Ectodermal cell (in vitro differentiated cells): ENCODE data around the gene FYB2. TPM values are rescaled to one million over a fixed set of nuclear protein-coding genes. Genes with fewer than 3 reads are reported as not detected.

ENCODE experiments used
- H3K27ac ChIP-seq: 2 replicates; pipeline ENCODE4 v1.7.0; 2013; ENCODE audit warnings: mild to moderate bottlenecking, low read depth, low read length; ENCODE audit not compliant: insufficient read depth, poor library complexity, severe bottlenecking
- H3K27me3 ChIP-seq: 2 replicates; pipeline ENCODE4 v1.7.0; 2013; ENCODE audit warnings: mild to moderate bottlenecking, low read length; ENCODE audit not compliant: insufficient read depth, control insufficient read depth, poor library complexity, severe bottlenecking
- H3K36me3 ChIP-seq: one replicate; pipeline ENCODE4 v1.7.0; 2013; ENCODE audit warnings: low read length; ENCODE audit not compliant: control insufficient read depth, insufficient read depth
- H3K4me1 ChIP-seq: one replicate; pipeline ENCODE4 v1.7.0; 2013; ENCODE audit warnings: low read length; ENCODE audit not compliant: control insufficient read depth, insufficient read depth
- H3K4me3 ChIP-seq: 2 replicates; pipeline ENCODE4 v1.7.0; 2013; ENCODE audit warnings: low read depth, low read length, control low read depth; ENCODE audit not compliant: insufficient read depth
- H3K9me3 ChIP-seq: 2 replicates; pipeline ENCODE4 v1.7.0; 2013; ENCODE audit warnings: mild to moderate bottlenecking, low read length, moderate library complexity; ENCODE audit not compliant: control insufficient read depth
- WGBS, 2 experiments: methylation state at CpG; one replicate each; pipeline ENCODE4 v1.1.7; 2013; ENCODE audit warnings: missing lambda C conversion rate in 2 of 2; 5-methylcytosine and 5-hydroxymethylcytosine counted together
- polyA plus RNA-seq, 4 experiments: library from polyadenylated mRNA; stranded (reverse); fragments of 50-300 nt; gene quantifications; one replicate each; pipeline ENCODE4 v1.2.3, GENCODE V29; 2013

FYB2 gene, protein sequence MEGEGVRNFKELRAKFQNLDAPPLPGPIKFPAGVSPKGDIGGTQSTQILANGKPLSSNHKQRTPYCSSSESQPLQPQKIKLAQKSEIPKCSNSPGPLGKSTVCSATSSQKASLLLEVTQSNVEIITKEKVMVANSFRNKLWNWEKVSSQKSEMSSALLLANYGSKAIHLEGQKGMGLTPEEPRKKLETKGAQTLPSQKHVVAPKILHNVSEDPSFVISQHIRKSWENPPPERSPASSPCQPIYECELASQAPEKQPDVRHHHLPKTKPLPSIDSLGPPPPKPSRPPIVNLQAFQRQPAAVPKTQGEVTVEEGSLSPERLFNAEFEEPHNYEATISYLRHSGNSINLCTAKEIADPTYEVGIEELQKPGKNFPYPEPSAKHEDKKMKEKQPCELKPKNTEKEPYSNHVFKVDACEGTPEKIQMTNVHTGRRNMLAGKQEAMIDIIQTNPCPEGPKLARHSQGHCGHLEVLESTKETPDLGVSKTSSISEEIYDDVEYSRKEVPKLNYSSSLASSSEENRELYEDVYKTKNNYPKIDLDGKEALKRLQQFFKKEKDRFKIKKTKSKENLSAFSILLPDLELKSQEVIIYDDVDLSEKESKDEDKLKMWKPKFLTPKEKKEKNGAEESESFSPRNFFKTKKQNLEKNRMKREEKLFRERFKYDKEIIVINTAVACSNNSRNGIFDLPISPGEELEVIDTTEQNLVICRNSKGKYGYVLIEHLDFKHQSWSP
- polyA plus RNA-seq (2013, experiment 1 of 4): 0.98 TPM
- polyA plus RNA-seq (2013, experiment 2 of 4): 3.2 TPM
- polyA plus RNA-seq (2013, experiment 3 of 4): 1.9 TPM
- 1.8 TPM for polyA plus RNA-seq (2013, experiment 4 of 4)

DNA sequence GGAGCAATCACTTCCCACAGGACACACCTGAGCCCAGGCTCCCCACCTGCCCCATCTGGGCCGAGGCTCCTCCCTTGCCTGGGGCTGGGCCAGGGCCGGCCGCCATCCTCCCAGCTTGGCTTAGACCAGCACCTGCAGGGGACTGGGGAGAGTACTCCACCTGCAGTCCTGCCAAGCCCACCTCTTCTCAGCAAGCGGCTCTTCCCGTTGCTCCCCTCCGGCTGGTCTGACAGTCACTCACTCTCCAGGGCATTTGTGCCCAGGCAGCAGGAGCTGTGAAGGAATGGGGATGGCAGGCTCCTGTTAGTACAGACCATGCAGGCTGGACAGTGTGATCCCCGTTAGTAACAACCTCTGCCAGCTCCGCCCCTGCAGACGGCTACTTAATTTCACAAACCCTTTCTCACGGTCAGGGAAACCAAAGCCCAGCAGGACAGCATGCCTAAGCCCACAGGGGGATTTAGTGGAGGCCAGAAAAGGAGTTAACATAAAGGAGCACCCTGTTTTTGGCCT is at the start of gene FYB2:
Gene FYB2 (minus strand): TSS at position 18 of the 513 bp plus-strand sequence. CDS start 114 bp downstream, outside the sequence.
- no peaks in the 10 kb centered on the region for H3K36me3 ChIP-seq
- WGBS, 2 experiments: 15 to 24% methylated on average over 10 of the region's 10 CpGs
- H3K27me3 ChIP-seq: no peaks in the 10 kb centered on the region
- peaks cover 18% of the 10 kb centered on the region for H3K4me1 ChIP-seq
- peak within 1 kb of the TSS; percentile 11 for H3K4me3 ChIP-seq
- no peak within 1 kb of the TSS for H3K27ac ChIP-seq
- no peaks in the 10 kb centered on the region for H3K9me3 ChIP-seq

DNA sequence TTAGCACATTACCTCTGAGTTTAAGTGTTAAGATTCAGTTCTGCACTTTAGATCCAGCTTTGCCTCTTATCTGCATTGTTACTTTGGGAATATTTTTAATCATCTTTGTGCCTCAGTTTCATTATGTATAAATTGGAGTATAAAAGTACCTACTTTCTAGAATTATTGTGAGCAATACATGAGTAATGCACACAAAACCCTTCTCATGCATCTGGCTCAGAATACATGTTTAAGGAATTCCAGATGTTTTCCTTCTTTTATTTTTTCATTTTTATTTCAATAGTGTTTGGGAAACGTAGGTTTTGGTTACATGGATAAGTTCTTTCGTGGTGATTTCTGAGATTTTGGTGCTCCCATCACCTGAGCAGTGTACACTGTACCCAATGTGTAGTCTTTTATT is 49.6 kb upstream of the FYB2 start:
- H3K27ac ChIP-seq: no peak overlapping the region

DNA sequence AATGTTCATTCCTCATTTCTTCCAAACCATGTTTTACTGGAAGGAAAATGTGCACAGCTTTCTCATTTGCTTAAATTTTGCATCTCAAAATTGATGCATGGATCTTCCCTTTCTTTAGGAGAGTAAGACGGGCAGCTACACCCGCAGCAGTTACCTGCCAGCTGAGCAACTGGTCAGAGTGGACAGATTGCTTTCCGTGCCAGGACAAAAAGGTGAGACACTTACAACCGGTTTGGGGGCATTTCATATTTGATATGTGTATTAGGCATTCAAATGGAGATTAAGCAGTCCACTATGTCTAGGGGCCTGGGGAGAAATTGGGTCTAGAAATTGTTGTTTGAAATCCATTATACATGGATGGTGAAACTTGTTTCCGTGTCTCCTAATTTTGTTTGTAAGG is 48.3 kb upstream of the FYB2 start:
- no peaks in the 10 kb centered on the region for H3K36me3 ChIP-seq
- 90 to 91% methylated on average over 5 of the region's 5 CpGs for WGBS, 2 experiments
- H3K4me3 ChIP-seq: no peak overlapping the region
- no peaks in the 10 kb centered on the region for H3K27me3 ChIP-seq
- no peaks in the 10 kb centered on the region for H3K4me1 ChIP-seq
- H3K27ac ChIP-seq: no peak overlapping the region
- H3K9me3 ChIP-seq: no peaks in the 10 kb centered on the region

More for the DNA sequence above, 49.6 kb upstream of the FYB2 start:
- WGBS, 2 experiments: 78 to 88% methylated on average over 2 of the region's 2 CpGs
- Histone ChIP-seq H3K27me3 (no peaks in the 10 kb centered on the region), H3K4me1 (no peaks in the 10 kb centered on the region), H3K36me3 (no peaks in the 10 kb centered on the region), H3K9me3 (no peaks in the 10 kb centered on the region), H3K4me3 (no peak overlapping the region)

DNA sequence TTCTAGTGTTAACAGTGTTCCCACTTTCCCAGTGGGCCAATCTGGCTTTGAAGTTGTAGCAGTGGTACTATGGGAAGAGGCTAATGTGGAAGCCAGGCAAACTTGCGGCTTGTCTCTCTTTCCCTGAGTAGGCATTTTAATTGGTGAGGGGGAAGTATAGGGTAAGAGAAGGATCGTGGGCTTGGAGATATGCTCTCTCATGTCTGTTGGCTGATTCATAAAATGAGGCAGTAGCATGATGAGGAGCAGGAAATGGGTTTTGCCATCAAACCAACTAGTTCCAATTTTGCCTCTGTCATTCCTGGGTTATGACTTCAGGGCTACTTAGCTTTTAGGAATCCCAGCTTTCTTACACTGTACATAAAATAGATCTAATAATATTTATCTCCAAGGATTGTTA is 47.5 kb upstream of the FYB2 start:
- Histone ChIP-seq H3K9me3 (no peaks in the 10 kb centered on the region), H3K36me3 (no peaks in the 10 kb centered on the region), H3K27me3 (no peaks in the 10 kb centered on the region), H3K4me1 (no peaks in the 10 kb centered on the region), H3K4me3 (no peak overlapping the region), H3K27ac (no peak overlapping the region)
- 92 to 95% methylated on average over 1 to 2 of the region's 2 CpGs for WGBS, 2 experiments

DNA sequence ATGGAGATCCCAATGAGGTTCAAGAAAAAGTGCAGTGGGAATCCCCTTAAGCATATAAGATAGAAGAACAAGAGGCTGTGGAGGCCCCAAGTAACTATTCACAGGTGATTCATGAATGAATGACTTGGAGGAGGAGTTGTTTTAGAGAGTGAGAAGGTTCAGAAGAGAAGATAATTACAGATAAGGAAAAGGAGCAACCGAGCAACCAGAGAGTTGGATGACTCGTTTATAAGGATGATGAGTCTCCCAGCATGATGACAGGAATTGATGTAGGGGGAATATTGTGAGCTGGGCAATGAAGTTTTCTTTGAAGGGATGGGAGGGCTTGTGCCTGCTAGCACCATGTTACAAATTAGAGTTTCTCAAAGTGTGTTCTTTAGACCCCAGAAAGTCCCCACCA is 45.2 kb upstream of the FYB2 start:
- H3K36me3 ChIP-seq: no peaks in the 10 kb centered on the region
- no peak overlapping the region for H3K27ac ChIP-seq
- H3K4me3 ChIP-seq: no peak overlapping the region
- no peaks in the 10 kb centered on the region for H3K9me3 ChIP-seq
- H3K27me3 ChIP-seq: no peaks in the 10 kb centered on the region
- no peaks in the 10 kb centered on the region for H3K4me1 ChIP-seq
- WGBS, 2 experiments: 84 to 87% methylated on average over 2 of the region's 2 CpGs

DNA sequence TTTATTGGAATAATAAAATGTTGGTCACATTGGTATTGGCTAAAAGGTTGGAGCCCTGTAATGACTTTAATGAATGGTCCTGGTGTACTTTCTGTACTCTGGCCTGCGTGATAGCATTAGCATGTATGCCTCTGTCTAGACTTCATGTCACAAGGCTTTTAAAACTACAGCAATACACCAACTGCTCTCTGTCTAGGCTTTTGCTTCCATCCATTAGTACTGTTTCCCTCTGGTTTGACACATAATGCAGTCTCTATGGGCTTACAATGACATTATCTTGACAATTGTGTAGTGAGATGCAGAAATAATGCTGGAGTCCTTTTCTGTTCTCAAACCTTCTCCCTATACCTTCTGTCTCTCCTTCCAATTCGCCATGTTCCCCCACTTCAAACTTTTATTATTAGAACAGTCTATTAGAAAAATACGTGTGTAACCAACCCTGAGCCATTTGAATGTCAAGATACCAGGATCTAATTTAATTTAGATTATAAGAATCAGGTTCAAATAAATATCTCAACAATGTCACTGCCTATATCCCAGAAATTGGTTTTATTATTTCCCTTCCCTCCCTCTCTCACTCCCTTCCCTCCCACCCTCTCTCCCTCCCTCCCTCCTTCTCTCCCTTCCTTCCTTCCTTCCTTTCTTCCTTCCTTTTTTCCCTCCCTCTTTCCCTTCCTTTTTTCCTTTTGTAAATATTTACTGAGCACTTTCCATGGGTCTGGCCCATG is 44.2 kb upstream of the FYB2 start:
- Histone ChIP-seq H3K27ac (no peak overlapping the region), H3K9me3 (no peaks in the 10 kb centered on the region), H3K27me3 (no peaks in the 10 kb centered on the region), H3K4me1 (no peaks in the 10 kb centered on the region), H3K4me3 (no peak overlapping the region), H3K36me3 (no peaks in the 10 kb centered on the region)
- 83 to 89% methylated on average over 3 of the region's 3 CpGs for WGBS, 2 experiments

DNA sequence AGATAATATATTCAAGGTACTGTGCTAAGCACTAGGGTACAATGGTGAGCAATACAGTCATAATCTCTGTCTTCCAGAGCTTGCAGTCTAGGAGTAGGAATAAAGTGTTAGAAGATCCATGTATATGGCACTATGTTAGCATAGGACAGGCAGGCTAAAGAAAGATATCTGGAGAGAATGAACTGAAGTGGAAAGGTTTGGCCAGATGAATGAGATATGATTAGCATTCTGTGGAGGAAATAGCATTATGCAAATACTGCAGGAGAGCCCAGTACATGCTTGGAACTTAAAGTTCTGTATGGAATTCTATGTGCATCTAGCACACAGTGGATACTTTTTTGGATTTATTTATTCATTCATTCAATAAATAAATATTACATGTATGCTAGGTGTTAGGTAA is 40.1 kb upstream of the FYB2 start:
- H3K4me1 ChIP-seq: no peaks in the 10 kb centered on the region

DNA sequence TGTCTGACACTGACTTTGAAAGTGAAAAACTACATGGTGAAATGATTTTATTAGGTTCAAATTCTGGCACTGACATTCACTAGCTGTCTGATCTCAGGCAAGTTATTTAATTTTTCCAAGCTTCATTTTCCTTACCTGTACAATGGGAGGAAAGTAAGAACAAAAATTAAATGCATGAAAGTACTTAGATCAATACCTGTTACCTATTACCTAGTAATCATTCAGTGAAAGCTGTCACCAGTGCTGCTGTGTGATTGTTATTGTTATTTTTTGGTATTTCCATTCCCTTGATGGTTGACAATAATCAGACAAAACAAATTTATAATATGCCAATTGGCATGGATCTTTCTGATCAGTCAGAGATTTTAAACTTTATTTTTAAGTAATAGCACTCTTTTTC is 37.0 kb upstream of the FYB2 start:
- Histone ChIP-seq H3K4me1 (no peaks in the 10 kb centered on the region), H3K9me3 (no peaks in the 10 kb centered on the region), H3K36me3 (no peaks in the 10 kb centered on the region), H3K27ac (no peak overlapping the region), H3K4me3 (no peak overlapping the region), H3K27me3 (no peaks in the 10 kb centered on the region)

More for the DNA sequence above, 40.1 kb upstream of the FYB2 start:
- no peaks in the 10 kb centered on the region for H3K27me3 ChIP-seq
- H3K4me3 ChIP-seq: no peak overlapping the region
- no peaks in the 10 kb centered on the region for H3K9me3 ChIP-seq
- H3K36me3 ChIP-seq: no peaks in the 10 kb centered on the region
- no peak overlapping the region for H3K27ac ChIP-seq

DNA sequence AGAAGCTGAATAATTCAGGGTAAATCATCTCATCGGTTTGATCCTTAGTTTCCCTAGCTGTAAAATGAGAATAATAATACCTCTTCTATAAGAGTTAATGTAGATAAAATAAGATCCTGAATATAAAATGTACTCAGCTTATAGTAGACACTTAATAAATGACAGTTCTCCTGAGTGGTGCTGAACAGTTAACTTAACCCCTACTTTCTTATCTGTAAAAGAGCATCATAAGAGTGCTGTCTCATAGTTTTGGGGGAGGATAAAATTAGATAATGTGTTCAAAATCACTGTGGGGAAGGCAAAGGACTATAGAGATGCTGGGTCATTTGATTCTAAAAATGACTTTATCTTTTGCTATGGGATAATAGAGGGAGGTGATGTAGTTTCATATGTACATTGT is 36.0 kb upstream of the FYB2 start:
- no peak overlapping the region for H3K4me3 ChIP-seq
- no peaks in the 10 kb centered on the region for H3K4me1 ChIP-seq
- H3K27me3 ChIP-seq: no peaks in the 10 kb centered on the region
- H3K27ac ChIP-seq: no peak overlapping the region
- H3K9me3 ChIP-seq: no peaks in the 10 kb centered on the region
- WGBS, 2 experiments: no CpG with 5 or more reads among the region's 1 CpG
- H3K36me3 ChIP-seq: no peaks in the 10 kb centered on the region
